Measurements from ENCODE around the gene PCCA. TPM values are rescaled to one million over a fixed set of nuclear protein-coding genes. Genes with fewer than 3 reads are reported as not detected.
A peak's percentile ranks its signal among the peaks of the same experiment; 100 is the strongest.
"Not testable (repeated sequence)": the region's sequence is repeated elsewhere in the genome, so short reads cannot be mapped to it uniquely, and the experiment has no call there.

Gene PCCA
- total RNA-seq, 1 experiment from 2014 or later = 10.0 TPM

DNA sequence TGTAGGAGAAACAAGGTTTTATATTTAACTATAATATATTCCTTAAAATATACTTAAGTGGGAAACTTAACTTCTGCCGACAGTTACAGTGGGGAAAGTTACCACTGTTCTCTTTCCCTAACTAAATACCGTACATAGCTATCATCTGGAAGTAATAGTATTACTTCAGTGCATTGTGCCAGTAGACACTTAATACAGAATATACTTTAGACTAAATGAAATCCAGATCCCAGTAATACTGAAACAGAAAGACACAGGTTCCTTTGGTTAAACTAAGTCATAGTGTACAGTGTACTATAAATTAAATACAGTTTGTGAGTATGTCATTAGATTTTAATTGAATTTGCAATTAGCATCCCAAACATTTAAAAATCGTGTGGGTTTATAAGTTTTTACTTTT is 107.5 kb downstream of the PCCA start:
- no peak for DNase-seq (ENCODE audit: low spot score)

DNA sequence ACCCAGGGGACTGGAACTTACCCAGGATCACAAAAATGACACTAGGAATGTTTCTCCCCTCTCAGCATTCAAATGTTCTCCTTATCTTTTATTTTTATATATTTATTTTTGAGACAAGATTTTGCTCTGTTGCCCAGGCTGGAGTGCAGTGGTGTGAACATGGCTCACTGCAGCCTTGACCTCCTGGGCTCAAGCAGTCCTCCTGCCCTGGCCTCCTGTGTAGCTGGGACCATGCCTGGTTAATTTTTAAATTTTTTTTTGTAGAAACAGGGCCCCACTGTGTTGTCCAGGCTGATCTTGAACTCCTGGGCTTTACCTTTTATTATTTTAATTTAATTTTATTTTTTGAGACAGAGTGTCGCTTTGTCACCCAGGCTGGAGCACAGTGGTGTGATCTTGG is 108.2 kb downstream of the PCCA start:
- DNase-seq (ENCODE audit: low spot score) = no peak

DNA sequence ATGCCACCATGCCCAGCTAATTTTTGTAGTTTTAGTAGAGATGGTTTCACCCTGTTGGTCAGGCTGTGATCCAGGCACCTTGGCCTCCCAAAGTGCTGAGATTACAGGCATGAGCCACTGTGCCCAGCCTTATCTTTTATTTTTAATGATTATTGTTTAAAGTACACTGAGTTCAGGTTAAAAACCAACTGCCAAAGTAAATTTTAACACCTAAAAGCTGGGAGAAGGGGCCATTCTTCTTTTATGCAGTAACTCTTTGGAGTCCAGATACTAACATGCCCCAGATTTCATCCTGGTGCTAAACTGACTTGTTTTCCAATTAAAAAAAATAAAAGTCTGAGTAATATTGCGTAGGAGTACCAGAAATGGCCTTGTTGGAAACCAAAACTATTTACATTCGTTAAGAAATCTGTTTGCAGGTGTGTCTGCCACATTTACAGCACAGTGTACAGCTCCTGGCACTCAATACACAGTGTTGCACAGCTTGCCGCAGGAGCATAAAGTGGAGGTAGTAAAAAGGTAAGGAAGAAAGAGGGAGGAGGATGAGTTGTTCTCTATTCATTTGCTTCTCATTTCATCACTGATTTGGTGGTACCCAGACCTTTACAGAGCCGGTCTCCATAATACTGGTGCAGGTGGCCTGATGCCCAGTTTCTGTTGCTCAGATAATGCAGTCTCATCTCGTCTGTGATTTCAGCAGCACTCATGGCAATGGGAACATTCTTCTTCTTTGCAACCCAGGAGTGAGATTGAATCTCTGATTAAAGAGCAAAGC is 108.9 kb downstream of the PCCA start:
- no peak for DNase-seq (ENCODE audit: low spot score)

DNA sequence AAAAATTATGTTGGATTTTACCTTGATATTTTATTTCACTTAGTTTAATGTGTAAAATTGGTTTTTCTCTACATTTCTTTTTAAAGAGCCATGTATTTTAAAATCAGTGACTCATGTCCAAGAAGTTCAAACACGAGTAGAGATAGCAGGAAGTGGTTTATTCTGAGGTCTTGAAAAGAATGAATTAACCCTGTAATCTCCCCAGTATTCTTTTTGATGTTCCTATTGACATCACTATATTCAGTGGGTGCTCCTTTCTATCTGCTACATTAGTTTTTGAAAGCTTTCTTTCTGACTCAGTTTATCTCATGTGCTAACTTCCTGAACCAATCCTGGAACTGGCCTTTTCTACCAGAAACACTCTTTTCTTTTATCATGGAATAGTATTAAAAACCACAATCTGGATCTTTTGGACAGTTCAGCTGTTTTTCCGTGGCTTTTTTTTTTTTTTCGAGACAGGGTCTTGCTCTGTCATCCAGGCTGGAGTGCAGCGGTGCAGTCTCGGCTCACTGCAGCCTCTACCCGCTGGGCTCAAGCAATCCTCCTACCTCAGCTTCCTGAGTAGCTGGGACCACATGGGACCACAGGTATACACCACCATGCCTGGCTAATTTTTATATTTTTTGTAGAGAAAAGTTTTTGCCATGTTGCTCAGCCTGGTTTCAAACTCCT is 114.9 kb downstream of the PCCA start:
- no peak for DNase-seq (ENCODE audit: low spot score)

DNA sequence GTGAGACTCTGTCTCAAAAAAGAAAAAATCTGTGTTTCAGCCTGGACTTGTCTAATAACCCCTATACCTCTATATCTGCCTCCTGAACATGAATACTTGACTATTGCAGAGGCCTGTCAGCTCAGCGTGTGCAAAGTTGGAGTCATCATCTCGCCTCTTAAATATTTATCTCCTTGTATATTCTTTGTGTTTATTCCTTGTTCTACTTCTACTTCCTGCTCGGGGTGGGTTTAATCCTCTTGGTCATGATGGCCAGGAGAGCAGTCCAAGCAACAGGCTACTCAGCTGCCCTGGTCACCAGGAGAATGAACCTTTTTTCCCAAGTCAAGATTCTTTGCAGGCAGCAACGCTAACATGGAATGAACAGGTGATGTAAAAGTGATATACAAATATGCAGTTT is 119.1 kb downstream of the PCCA start:
- no peak for DNase-seq (ENCODE audit: low spot score)

DNA sequence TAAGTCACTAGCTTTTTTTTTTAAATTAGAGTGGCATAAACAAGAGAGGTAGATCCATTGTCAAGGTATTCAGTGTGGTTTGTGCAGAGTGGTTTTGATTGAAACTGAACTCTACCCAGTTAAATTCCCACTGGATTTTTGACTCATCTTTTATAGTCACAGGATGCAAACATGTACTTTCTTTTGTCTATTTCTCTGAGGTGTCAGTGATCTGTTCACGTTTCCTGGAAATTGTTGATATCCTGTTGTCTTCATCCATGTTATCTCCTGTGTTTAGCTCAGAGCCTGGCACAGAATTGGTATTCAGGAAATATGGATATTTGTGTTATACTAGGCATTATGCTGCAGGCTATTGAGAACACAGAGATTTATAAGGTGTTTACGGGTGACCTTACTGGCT is 119.7 kb downstream of the PCCA start:
- no peak for DNase-seq (ENCODE audit: low spot score)

DNA sequence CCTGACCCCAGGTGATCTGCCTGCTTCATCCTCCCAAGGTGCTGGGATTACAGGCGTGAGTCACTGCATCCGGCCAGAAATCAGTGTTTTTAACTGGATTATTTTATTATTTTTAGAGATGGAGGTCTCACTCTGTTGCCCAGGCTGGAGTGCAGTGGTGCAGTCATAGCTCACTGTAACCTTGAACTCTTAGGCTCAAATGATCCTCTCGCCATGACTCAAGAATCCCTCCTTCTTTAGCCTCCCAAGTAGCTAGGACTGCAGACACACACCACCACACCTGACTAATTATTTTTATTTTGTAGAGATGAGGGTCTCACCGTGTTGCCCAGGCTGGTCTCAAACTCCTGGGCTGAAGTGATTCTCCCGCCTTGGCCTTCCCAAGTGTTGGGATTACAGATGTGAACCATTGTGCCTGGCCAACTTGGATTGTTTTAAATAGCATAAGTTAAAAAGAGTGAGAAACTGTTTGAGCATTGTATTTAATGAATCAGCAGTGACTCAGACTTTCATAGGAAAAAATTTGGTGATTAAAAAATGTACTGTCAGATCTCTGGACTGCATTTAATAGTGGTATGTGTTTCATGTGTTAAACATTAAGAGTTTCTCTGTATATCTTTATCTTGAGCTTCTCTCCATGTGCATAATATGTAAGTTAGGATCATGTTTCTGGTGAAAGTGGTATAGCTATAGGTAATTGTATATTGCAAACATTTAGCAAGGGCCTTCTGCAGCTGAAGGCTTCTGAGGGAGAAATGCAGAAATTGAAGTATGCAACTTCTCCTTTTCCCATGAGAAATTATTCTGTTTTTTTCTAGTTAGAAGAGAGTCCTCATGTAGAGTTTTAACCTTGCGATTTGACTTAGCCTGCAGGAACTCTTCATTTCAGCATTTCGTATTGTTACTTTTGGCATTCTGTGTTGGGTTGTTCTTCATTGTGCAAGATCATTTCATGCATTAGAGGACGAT is 121.2 kb downstream of the PCCA start:
- no peak for DNase-seq (ENCODE audit: low spot score)

DNA sequence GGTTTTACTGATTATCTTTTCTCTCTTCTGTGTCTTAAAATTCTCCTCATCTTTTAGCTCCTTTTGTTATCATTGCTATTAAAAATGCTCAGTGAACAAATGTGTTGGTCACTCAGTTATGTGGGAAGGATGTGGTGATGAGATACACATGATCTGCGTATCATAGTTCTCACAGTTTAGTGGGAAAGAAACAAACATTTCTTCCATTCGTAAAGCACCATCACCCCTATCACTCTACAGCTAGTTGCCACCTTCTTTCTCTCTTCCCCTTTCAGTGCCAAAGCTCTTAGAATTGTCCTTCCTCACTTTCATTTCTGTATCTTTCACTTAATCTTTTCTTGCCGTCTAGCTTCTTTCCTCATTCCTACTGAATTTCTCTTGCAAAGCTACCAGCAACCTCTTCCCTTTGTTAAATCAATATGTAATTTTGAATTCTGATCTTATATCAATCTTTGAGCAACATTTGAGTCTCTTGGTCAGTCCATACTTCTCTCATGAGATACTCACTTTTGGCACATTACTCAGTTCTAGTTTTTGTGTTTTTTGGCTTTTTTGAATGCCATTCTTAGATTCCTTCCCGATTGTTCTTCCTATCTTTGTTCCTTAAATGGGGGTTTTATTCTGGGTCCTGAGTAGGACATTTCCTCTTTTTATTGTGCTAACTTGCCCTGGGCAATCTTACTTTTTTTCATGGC is 122.3 kb downstream of the PCCA start:
- DNase-seq (ENCODE audit: low spot score) = no peak

DNA sequence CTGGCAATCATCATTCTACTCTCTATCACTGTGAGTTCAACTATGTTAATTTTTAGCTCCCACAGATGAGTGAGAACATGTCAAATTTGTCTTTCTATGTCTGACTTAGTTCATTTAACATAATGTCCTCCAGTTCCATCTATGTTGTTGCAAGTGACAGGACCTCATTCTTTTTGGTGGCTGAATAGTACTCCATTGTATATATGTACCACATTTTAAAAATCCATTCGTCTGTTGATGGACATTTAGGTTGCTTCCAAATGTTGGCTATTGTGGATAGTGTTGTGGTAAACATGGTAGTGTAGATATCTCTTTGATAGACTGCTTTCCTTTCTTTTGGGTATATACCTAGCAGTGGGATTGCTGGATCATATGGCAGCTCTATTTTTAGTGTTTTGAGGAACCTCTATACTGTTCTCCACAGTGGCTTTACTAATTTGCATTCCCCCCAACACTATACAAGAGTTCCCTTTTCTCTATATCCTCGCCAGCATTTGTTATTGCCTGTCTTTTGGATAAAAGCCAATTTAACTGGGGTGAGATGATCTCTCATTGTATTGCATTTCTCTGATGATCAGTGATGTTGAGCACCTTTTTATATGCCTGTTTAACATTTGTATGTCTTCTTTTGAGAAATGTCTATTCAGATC is 124.1 kb downstream of the PCCA start:
- no peak for DNase-seq (ENCODE audit: low spot score)

DNA sequence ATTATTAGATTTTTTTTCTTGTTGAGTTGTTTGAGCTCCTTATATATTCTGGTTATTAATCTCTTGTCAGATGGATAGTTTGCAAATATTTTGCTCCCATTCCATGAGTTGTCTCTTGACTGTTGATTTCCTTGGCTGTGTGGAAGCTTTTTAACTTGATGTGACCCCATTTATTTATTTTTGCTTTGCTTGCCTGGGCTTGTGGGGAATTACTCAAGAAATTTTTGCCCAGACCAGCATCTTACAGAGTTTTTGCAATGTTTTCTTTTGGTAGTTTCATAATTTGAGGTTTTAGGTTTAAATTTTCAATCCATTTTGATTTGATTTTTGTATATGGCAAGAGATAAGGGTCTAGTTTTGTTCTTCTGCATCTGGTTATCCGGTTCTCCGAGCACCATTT is 124.7 kb downstream of the PCCA start:
- DNase-seq (ENCODE audit: low spot score) = no peak

DNA sequence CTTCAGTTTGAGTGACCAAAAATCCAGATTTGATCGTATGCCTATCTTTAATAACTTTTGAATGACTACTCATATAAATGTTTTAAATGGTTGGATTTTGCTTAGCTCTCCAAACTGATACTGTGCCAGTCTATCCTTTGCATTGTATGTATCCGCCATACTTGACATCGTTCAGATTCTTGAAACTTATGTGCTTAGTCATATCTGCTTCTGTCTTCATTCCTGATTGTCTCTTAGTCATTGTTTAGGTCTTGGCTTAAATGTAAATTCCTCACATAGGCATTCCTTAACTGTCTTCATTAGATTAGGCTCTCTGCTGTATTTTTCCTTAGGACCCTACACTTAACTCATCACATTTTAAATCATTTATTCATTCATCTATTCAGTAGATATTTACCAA is 126.0 kb downstream of the PCCA start:
- DNase-seq (ENCODE audit: low spot score) = no peak

DNA sequence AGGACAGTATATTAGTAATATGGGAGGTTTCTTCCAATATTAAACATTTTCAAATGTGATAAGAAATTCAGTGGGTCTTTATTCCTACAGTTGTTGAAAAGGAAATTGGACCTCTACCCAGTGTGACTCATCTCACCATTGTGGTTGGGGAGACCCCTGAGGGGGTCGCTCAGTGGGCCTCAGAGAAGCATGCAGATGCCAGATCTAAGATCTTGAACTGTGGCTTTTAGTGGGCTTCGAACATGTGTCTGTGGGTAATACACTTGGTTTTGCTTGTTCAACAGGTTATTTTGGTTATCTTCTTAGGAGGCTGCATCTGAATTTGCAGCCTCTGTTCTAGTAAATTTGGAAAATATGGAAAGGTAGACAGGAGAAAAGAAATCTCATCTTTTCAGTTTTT is 132.3 kb downstream of the PCCA start:
- DNase-seq (ENCODE audit: low spot score) = no peak

DNA sequence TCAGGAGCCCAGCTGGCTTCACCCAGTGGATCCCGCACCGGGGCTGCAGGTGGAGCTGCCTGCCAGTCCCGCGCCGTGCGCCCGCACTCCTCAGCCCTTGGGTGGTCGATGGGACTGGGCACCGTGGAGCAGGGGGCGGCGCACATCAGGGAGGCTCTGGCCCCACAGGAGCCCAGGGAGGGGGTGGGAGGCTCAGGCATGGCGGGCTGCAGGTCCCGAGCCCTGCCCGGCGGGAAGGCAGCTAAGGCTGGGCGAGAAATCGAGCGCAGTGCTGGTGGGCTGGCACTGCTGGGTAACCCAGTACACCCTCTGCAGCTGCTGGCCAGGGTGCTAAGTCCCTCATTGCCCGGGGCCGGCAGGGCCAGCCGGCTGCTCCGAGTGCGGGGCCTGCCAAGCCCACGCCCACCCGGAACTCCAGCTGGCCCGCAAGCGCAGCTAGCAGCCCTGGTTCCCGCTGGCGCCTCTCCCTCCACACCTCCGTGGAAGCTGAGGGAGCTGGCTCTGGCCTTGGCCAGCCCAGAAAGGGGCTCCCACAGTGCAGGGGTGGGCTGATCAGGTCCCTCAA is 135.2 kb downstream of the PCCA start:
- DNase-seq (ENCODE audit: low spot score) = not testable (repeated sequence)

DNA sequence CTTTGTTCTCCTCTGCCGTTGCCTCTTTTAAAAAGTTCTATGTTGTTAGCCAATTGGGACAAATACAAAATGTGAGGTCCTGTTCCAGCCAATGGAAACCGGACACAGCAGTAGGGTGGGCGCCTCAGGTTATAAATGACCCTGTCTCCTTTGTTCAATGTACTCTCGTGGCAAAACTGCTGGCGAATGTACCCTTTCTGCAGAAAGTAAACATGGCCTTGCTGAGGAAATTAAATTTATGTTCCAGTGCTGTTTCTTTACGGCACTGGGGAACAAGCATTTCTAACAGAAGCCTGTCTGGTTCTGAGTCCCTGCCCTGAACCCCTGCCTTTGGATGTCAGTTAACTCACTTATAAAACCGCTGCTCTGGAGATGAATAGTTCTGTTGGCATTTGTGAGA is 140.7 kb downstream of the PCCA start:
- DNase-seq (ENCODE audit: low spot score) = no peak

DNA sequence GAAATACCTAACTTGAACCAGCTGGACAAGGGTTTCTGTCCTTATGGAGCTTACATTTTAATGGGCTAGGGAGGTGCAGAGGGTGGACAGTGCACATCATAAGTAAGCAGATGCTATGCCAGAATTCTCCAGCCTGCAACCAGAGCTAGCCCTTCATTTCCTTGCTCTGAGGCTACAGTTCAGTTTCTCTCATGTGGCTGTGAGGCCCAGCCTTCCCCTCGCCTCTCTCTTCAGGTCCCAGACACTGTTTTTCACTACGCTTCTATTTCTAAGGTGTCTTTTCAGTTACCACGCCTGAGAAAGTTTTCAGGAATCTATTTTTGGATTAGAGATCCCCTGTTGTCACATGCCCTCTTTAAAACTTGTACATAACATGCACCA is 141.9 kb downstream of the PCCA start:
- no peak for DNase-seq (ENCODE audit: low spot score)

DNA sequence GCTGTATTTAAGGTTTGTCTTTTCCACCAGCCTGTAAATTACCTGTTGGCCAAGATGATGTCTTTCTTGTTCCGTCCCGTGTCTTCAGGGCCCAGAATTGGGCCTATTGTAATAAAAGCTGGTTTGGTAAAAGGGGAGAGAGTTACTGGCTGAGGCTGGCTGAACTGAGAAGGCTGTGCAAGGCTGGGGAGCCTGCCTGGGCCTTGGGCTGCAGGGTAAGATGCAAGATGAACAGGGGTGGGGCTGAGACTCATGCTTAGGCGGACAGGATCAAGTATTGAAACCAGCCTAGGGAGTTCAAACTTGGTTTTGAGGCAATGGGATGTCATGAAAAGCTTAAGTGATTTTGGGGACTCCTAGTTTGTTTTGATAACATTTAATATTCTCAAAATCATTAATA is 142.3 kb downstream of the PCCA start:
- no peak for DNase-seq (ENCODE audit: low spot score)

DNA sequence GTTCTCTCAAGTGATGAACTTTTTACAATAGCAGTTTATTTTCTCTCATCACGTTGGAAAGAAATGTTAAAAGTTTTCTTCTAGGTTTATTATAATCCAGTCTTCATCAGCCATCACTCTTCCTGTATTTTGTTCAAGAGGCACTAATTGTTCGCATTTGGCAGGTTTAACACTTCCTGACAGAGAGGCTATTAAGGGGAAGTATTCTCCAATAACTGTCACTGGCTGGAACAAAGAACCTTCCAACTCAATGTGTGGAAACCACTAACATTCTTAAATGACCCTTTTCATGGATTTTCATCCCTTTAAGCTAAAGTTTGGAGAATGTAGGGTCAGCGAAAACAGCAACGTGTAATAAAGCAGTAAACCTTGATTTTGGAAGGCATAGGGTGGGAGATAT is 145.1 kb downstream of the PCCA start:
- no peak for DNase-seq (ENCODE audit: low spot score)

DNA sequence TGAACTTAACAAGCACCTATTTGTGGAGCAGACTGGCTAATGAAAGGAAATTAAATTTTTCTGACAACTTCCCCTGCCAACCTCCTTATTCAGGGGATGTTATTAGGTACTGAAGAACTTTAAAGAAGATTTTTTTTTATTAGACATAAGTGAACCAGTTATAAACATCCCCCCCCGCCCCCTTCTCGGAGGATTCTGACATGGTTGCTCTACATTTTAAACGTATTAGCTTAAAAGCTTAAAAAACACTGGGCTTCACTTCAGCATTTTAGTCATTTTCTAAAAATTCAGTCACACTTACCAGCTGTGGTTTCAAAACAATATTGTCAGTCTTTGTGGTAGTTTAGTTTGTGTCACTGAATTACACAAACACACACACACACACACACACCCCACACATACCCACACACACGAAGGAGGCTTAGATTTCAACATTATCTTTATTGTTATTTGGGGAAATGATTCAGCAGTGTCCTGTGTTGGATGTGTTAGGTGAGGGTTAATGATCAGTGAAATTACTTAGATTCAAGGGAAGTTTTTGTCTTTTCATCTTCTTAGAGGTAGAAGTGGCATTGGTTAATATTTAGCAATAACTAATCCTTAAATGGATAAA is 145.7 kb downstream of the PCCA start:
- DNase-seq (ENCODE audit: low spot score) = no peak

DNA sequence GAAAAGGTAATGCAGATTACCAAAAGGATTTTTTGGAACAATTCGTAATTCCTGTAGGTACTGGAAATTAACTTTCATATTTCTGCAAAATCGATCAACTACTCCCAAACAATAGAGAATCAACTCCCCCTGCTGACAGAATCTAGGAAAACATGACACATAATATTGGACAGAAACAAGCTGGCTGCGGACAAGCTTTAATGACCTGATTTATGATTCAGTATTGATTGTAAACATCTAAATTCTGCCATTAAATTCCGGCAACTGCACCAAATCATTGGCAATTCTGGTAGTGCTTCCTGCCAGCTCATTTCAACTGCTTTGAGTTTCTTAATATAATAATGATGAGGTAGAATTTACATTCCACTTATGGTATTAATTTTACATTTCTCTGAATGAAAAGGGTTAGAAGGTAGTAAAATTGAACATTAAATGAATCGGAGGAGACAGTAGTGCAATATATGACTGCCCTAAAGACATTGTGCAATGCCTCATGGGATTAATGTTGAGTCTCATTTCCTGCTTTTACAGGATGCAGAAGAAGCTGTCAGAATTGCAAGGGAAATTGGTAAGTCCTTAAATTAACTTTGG is 146.5 kb downstream of the PCCA start:
- peak; percentile 79 for DNase-seq (ENCODE audit: low spot score)
